Adrenal gland (tissue), 12 donors: ENCODE measurements around the gene ACR. TPM values are rescaled to one million over a fixed set of nuclear protein-coding genes. Genes with fewer than 3 reads are reported as not detected.

Experiments
- DNase-seq, 7 donors: peaks; one replicate each; pipeline ENCODE4 v3.0.0-alpha.2; 2019 to 2020
- H3K27ac ChIP-seq, 5 donors: fragments of 200-600 bp; sonication (generic) in 4 of 5; 1 replicate in 3 of 5; 2 replicates in 2 of 5; pipeline versions ENCODE4 v1.5.1 to v1.8.0; 2016 to 2020; ENCODE audit warnings: mild to moderate bottlenecking in 1 of 5
- H3K27me3 ChIP-seq: fragments of 200-600 bp; 2 replicates; pipeline ENCODE4 v1.8.0; 2021
- H3K36me3 ChIP-seq, 2 donors: fragments of 200-600 bp; replicated peaks in 1 of 2; 1 replicate in 1 of 2; 2 replicates in 1 of 2; pipeline versions ENCODE4 v1.5.1 to v1.8.0; 2018 to 2022
- H3K4me1 ChIP-seq, 2 donors: fragments of 200-600 bp; replicated peaks in 1 of 2; 1 replicate in 1 of 2; 2 replicates in 1 of 2; pipeline versions ENCODE4 v1.5.1 to v1.8.0; 2018 to 2021
- H3K4me3 ChIP-seq, 4 donors: fragments of 200-600 bp; sonication (generic) in 3 of 4; one replicate each; pipeline ENCODE4 v1.5.1; 2016 to 2018
- H3K9me3 ChIP-seq, 3 donors: fragments of 200-600 bp; sonication (generic) in 1 of 3; replicated peaks in 1 of 3; 1 replicate in 2 of 3; 2 replicates in 1 of 3; pipeline versions ENCODE4 v1.5.1 to v1.8.0; 2016 to 2021
- POLR2A ChIP-seq, 2 donors: fragments of 450-650 bp; IDR thresholded peaks; one replicate each; pipeline ENCODE4 v1.6.1; 2017; ENCODE audit warnings: antibody characterized with exemption in 2 of 2, mild to moderate bottlenecking in 2 of 2, moderate library complexity in 1 of 2
- WGBS, 4 donors: extraction: QIAGEN DNeasy Blood & Tissue Kit in 2 of 4; methylation state at CpG; one replicate each; pipeline versions ENCODE4 v1.1.5 to v1.1.7; 2013 to 2017; 5-methylcytosine and 5-hydroxymethylcytosine counted together
- intact Hi-C, 2 donors: fragments of 100-400 bp; cut with DNase I; formaldehyde crosslinking; loops; one replicate each; pipeline versions ENCODE4 v1.14.1 to v1.15.0; 2022 to 2023
- polyA plus RNA-seq, 3 donors: library from polyadenylated mRNA; stranded (reverse); fragments of 200-250 nt in 2 of 3; fragments of 350-450 nt in 1 of 3; fragmentation: Illumina TruSeq in 1 of 3; extraction: RNeasy Lipid Tissue Mini Kit (QIAGEN cat#74804) in 1 of 3; gene quantifications; one replicate each; pipeline ENCODE4 v1.2.3, GENCODE V29; 2013 to 2014
- total RNA-seq, 9 donors: library from RNA; depleted of rRNA in 4 of 9; stranded (reverse); fragments of >200 nt in 4 of 9; fragments of 120-200 nt in 1 of 9; fragmentation: NEBNext Ultra II Directional in 1 of 9; extraction: Animal tissue kit (Norgen Biotek cat#: 25700) in 1 of 9; gene quantifications; one replicate each; pipeline versions ENCODE4 v1.1.0 to v1.2.4, GENCODE V29; 2013 to 2023
- TF ChIP-seq, protein P1 (sequence below), 6 experiments: fragments of 450-650 bp in 4 of 6; fragments of 200-600 bp in 2 of 6; sonication (generic) in 1 of 6; IDR thresholded peaks; 1 replicate in 5 of 6; 2 replicates in 1 of 6; pipeline versions ENCODE4 v1.5.1 to v1.8.0; 2016 to 2021; ENCODE audit warnings: antibody characterized with exemption in 6 of 6, mild to moderate bottlenecking in 2 of 6, moderate library complexity in 1 of 6
- donor health status: healthy with polysubstance abuse.
- donor health status: Bipolar disorder and iron deficiency.
- donor health status: DM: yes; HTN: yes; CAD: no.
- donor health status: DM: no; HTN: no; CAD: no.
- donor health status: DM: no; HTN: no; CAD: no.
- donor health status: DM: yes; HTN: yes; CAD: no.

ACR gene
- total and polyA plus RNA-seq, 12 donors: 0.13 to 1.5 (median 0.53) TPM; not detected in 4

- WGBS, 4 donors: 77 to 92% (median 83%) methylated on average over 18 to 36 of the region's 36 CpGs
- H3K27me3 ChIP-seq: no peaks in the 10 kb centered on the region
- H3K4me1 ChIP-seq: no peaks in the 10 kb centered on the region
- H3K4me3 ChIP-seq: no peak overlapping the region
- H3K9me3 ChIP-seq: no peaks in the 10 kb centered on the region
- no peak overlapping the region for H3K27ac ChIP-seq
- peak in 1 of 7 donors; percentile 2 for DNase-seq
- no peak for TF ChIP-seq POLR2A (IDR thresholded peaks at IDR 0.05)
- TF ChIP-seq, protein P1, sequence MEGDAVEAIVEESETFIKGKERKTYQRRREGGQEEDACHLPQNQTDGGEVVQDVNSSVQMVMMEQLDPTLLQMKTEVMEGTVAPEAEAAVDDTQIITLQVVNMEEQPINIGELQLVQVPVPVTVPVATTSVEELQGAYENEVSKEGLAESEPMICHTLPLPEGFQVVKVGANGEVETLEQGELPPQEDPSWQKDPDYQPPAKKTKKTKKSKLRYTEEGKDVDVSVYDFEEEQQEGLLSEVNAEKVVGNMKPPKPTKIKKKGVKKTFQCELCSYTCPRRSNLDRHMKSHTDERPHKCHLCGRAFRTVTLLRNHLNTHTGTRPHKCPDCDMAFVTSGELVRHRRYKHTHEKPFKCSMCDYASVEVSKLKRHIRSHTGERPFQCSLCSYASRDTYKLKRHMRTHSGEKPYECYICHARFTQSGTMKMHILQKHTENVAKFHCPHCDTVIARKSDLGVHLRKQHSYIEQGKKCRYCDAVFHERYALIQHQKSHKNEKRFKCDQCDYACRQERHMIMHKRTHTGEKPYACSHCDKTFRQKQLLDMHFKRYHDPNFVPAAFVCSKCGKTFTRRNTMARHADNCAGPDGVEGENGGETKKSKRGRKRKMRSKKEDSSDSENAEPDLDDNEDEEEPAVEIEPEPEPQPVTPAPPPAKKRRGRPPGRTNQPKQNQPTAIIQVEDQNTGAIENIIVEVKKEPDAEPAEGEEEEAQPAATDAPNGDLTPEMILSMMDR (IDR thresholded peaks at IDR 0.05): no peak
- H3K36me3 ChIP-seq: no peaks in the 10 kb centered on the region
- intact Hi-C loops: no loop called here
Observed at GRCh38 chr22:50703726-50704509, 34.1 kb upstream of the ACR start.

- intact Hi-C loops: no loop called here
- H3K27ac ChIP-seq: no peak overlapping the region
- H3K4me1 ChIP-seq: no peaks in the 10 kb centered on the region
- H3K4me3 ChIP-seq: no peak overlapping the region
- H3K9me3 ChIP-seq: no peaks in the 10 kb centered on the region
- H3K36me3 ChIP-seq: no peaks in the 10 kb centered on the region
- DNase-seq: peak in 1 of 7 donors; percentile 5
- no peaks in the 10 kb centered on the region for H3K27me3 ChIP-seq
- no peak for TF ChIP-seq POLR2A (IDR thresholded peaks at IDR 0.05)
- TF ChIP-seq, protein P1 (IDR thresholded peaks at IDR 0.05): no peak
- 76 to 85% (median 79%) methylated on average over 17 to 37 of the region's 37 CpGs for WGBS, 4 donors
Observed at GRCh38 chr22:50704510-50705218, 33.3 kb upstream of the ACR start.

DNA sequence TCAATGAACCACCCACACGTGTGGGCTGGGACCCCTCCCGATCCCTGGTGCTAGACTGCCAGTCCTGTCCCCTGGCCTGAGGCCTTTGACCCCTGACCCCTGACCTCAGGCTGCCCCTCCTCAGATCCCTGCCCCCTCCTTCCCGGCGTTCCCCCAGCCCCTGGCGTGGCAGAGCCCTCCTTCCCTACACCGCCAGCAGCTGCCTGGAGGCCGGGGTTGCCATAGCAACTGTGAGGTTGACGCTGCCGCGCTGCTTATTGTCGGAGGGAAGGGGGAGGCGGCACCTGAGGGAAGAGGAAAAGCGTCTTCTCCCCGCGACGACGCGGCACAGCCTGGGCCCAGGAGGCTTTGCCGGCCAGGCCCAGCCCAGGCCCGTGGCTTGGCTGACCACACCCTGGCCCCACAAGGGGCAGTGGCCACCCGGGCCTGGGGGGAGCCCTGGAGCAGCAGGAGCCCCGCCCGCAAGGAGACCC lies 32.7 kb upstream of the ACR start:
- intact Hi-C loops: no loop called here
- Histone ChIP-seq H3K27me3 (no peaks in the 10 kb centered on the region), H3K27ac (no peak overlapping the region), H3K9me3 (no peaks in the 10 kb centered on the region), H3K4me3 (no peak overlapping the region), H3K4me1 (no peaks in the 10 kb centered on the region), H3K36me3 (no peaks in the 10 kb centered on the region)
- no peak for TF ChIP-seq POLR2A (IDR thresholded peaks at IDR 0.05)
- TF ChIP-seq, protein P1 (IDR thresholded peaks at IDR 0.05): no peak
- WGBS, 4 donors: 20 to 47% (median 30%) methylated on average over 3 to 23 of the region's 23 CpGs
- DNase-seq: peak; percentile 42 to 90 (median 62)

GRCh38 chr22:50705851-50706351 lies 32.1 kb upstream of the ACR start:
- 85 to 92% (median 86%) methylated on average over 14 to 27 of the region's 27 CpGs for WGBS, 4 donors
- no peaks in the 10 kb centered on the region for H3K4me1 ChIP-seq
- H3K27me3 ChIP-seq: no peaks in the 10 kb centered on the region
- H3K9me3 ChIP-seq: no peaks in the 10 kb centered on the region
- TF ChIP-seq, protein P1 (IDR thresholded peaks at IDR 0.05): no peak
- TF ChIP-seq POLR2A (IDR thresholded peaks at IDR 0.05): no peak
- H3K4me3 ChIP-seq: no peak overlapping the region
- intact Hi-C loops: no loop called here
- H3K36me3 ChIP-seq: no peaks in the 10 kb centered on the region
- no peak for DNase-seq
- H3K27ac ChIP-seq: no peak overlapping the region
